Effector CD4-positive, alpha-beta T cell (primary cell): ENCODE data around the gene MAPK9.
"Not testable (repeated sequence)": the region's sequence is repeated elsewhere in the genome, so short reads cannot be mapped to it uniquely, and the experiment has no call there.

Experiments used
- DNase-seq: peaks from one replicate; pipeline ENCODE4 v3.0.0-alpha.2; 2020

MAPK9 gene

GRCh38 chr5:180324601-180324950 is 32.7 kb upstream of the MAPK9 start:
- DNase-seq = no peak

GRCh38 chr5:180323941-180324600 is 32.2 kb upstream of the MAPK9 start:
- no peak for DNase-seq

GRCh38 chr5:180323160-180323559 is 31.3 kb upstream of the MAPK9 start:
- DNase-seq = no peak

- no peak for DNase-seq
Observed at GRCh38 chr5:180318456-180319089, 26.7 kb upstream of the MAPK9 start.

GRCh38 chr5:180316586-180316985 is 24.7 kb upstream of the MAPK9 start:
- DNase-seq = no peak

GRCh38 chr5:180315762-180316212 is 23.9 kb upstream of the MAPK9 start:
- DNase-seq = peak; percentile 67

- peak; percentile 50 for DNase-seq
Observed at GRCh38 chr5:180313677-180314505, 22.0 kb upstream of the MAPK9 start.

- DNase-seq = no peak
Observed at GRCh38 chr5:180311216-180311615, 19.3 kb upstream of the MAPK9 start.

GRCh38 chr5:180306796-180307195 is 14.9 kb upstream of the MAPK9 start:
- DNase-seq = no peak

- no peak for DNase-seq
Observed at GRCh38 chr5:180305481-180305880, 13.6 kb upstream of the MAPK9 start.

GRCh38 chr5:180304431-180305375 is 12.8 kb upstream of the MAPK9 start:
- DNase-seq = no peak

GRCh38 chr5:180304016-180304292 is 12.1 kb upstream of the MAPK9 start:
- DNase-seq = no peak

- DNase-seq = no peak
Observed at GRCh38 chr5:180303226-180304015, 11.5 kb upstream of the MAPK9 start.

GRCh38 chr5:180302256-180302655 is 10.4 kb upstream of the MAPK9 start:
- DNase-seq = no peak

GRCh38 chr5:180301253-180301652 is 9.4 kb upstream of the MAPK9 start:
- DNase-seq = no peak

GRCh38 chr5:180299526-180299925 is 7.6 kb upstream of the MAPK9 start:
- no peak for DNase-seq

GRCh38 chr5:180299014-180299413 is 7.1 kb upstream of the MAPK9 start:
- not testable (repeated sequence) for DNase-seq

- DNase-seq = no peak
Observed at GRCh38 chr5:180297587-180298282, 5.9 kb upstream of the MAPK9 start.

- no peak for DNase-seq
Observed at GRCh38 chr5:180296771-180297170, 4.9 kb upstream of the MAPK9 start.

GRCh38 chr5:180294913-180295555 is 3.2 kb upstream of the MAPK9 start:
- no peak for DNase-seq

- no peak for DNase-seq
Observed at GRCh38 chr5:180294411-180294810, 2.5 kb upstream of the MAPK9 start.
